ENCODE measurements around the gene AQP1. TPM values are rescaled to one million over a fixed set of nuclear protein-coding genes. Genes with fewer than 3 reads are reported as not detected.
A peak's percentile ranks its signal among the peaks of the same experiment; 100 is the strongest.

The AQP1 gene
- total RNA-seq, 4 donors from 2014 or later: 81.9 to 149 (median 113) TPM

- TF ChIP-seq, protein P1, sequence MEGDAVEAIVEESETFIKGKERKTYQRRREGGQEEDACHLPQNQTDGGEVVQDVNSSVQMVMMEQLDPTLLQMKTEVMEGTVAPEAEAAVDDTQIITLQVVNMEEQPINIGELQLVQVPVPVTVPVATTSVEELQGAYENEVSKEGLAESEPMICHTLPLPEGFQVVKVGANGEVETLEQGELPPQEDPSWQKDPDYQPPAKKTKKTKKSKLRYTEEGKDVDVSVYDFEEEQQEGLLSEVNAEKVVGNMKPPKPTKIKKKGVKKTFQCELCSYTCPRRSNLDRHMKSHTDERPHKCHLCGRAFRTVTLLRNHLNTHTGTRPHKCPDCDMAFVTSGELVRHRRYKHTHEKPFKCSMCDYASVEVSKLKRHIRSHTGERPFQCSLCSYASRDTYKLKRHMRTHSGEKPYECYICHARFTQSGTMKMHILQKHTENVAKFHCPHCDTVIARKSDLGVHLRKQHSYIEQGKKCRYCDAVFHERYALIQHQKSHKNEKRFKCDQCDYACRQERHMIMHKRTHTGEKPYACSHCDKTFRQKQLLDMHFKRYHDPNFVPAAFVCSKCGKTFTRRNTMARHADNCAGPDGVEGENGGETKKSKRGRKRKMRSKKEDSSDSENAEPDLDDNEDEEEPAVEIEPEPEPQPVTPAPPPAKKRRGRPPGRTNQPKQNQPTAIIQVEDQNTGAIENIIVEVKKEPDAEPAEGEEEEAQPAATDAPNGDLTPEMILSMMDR (IDR thresholded peaks at IDR 0.05 in 4 of 5, conservative IDR thresholded peaks at IDR 0.05 in 1 of 5): no peak
- no peak for TF ChIP-seq POLR2A (IDR thresholded peaks at IDR 0.05)
- Histone ChIP-seq H3K4me3 (no peak overlapping the region), H3K9me3 (no peaks in the 10 kb centered on the region), H3K27ac (no peak overlapping the region), H3K36me3 (no peaks in the 10 kb centered on the region), H3K27me3 (no peaks in the 10 kb centered on the region), H3K4me1 (peaks cover 9 to 18% of the 10 kb centered on the region in 2 donors)
- in situ Hi-C loops (cut with MboI; ENCODE audit: low sequenced_read_pairs in 4 of 4): no loop called here
- intact Hi-C loops (cut with DNase I; ENCODE audit: low total_unique reads): no loop called here
- DNase-seq: no peak
- ATAC-seq: no peak
Observed at GRCh38 chr7:30927559-30927958, 15.9 kb downstream of the AQP1 start.

- peaks cover 9 to 18% of the 10 kb centered on the region in 2 donors for H3K4me1 ChIP-seq
- TF ChIP-seq, protein P1 (IDR thresholded peaks at IDR 0.05 in 4 of 5, conservative IDR thresholded peaks at IDR 0.05 in 1 of 5): no peak
- TF ChIP-seq POLR2A (IDR thresholded peaks at IDR 0.05): no peak
- in situ Hi-C loops (cut with MboI; ENCODE audit: low sequenced_read_pairs in 4 of 4) (no loop called here), intact Hi-C loops (cut with DNase I; ENCODE audit: low total_unique reads) (no loop called here)
- no peaks in the 10 kb centered on the region for H3K27me3 ChIP-seq
- no peak overlapping the region for H3K4me3 ChIP-seq
- ATAC-seq (no peak), DNase-seq (no peak)
- no peaks in the 10 kb centered on the region for H3K36me3 ChIP-seq
- H3K27ac ChIP-seq: no peak overlapping the region
- no peaks in the 10 kb centered on the region for H3K9me3 ChIP-seq
Observed at GRCh38 chr7:30928254-30928872, 16.7 kb downstream of the AQP1 start.

DNA sequence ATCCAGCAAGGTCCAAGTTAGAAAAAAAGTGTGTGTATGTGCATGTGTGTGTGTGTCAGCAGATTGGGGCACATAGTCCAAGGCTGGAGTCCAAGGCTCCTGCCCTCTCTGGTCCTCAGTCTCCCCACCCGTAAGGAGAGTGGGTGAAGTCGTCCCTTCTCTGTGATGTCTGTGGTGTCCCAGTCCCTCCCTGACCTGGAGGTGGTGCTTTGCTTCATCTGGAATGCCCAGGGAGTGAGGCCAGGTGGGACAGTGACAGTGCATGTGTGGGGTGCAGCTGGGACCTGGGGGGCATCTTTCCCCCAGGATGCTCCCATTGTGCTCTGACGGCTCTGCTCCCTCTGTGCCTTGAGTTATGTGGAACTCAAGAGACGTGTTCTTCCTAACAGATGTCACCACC lies 18.0 kb downstream of the AQP1 start:
- H3K4me1 ChIP-seq: peaks cover 9 to 18% of the 10 kb centered on the region in 2 donors
- H3K36me3 ChIP-seq: no peaks in the 10 kb centered on the region
- no peak for ATAC-seq
- H3K9me3 ChIP-seq: no peaks in the 10 kb centered on the region
- H3K4me3 ChIP-seq: no peak overlapping the region
- TF ChIP-seq, protein P1 (IDR thresholded peaks at IDR 0.05 in 4 of 5, conservative IDR thresholded peaks at IDR 0.05 in 1 of 5): no peak
- no peak for TF ChIP-seq POLR2A (IDR thresholded peaks at IDR 0.05)
- in situ Hi-C loops (cut with MboI; ENCODE audit: low sequenced_read_pairs in 4 of 4): no loop called here
- no peak for DNase-seq
- H3K27ac ChIP-seq: no peak overlapping the region
- intact Hi-C loops (cut with DNase I; ENCODE audit: low total_unique reads): loop anchor here (10.0 kb wide), 1 partner anchor 125 kb away; no protein-coding TSS in a partner anchor
- H3K27me3 ChIP-seq: no peaks in the 10 kb centered on the region

GRCh38 chr7:30930621-30931020 lies 19.0 kb downstream of the AQP1 start:
- Histone ChIP-seq H3K27ac (peak overlapping the region in 1 of 4 donors; percentile 30), H3K27me3 (no peaks in the 10 kb centered on the region), H3K36me3 (no peaks in the 10 kb centered on the region), H3K4me3 (no peak overlapping the region), H3K4me1 (peaks cover 13 to 18% of the 10 kb centered on the region in 2 donors), H3K9me3 (no peaks in the 10 kb centered on the region)
- ATAC-seq: no peak
- TF ChIP-seq, protein P1 (IDR thresholded peaks at IDR 0.05 in 4 of 5, conservative IDR thresholded peaks at IDR 0.05 in 1 of 5): no peak
- DNase-seq: no peak
- in situ Hi-C loops (cut with MboI; ENCODE audit: low sequenced_read_pairs in 4 of 4): no loop called here
- intact Hi-C loops (cut with DNase I; ENCODE audit: low total_unique reads): loop anchor here (10.0 kb wide), 1 partner anchor 126 kb away; no protein-coding TSS in a partner anchor

All from gastrocnemius medialis (tissue), 4 donors.